BLaER1 treated with 17β-estradiol and CSF1 and Interleukin-3, amounts not matched to agents 10 nM and 100 nM (cell line): ENCODE data around the gene PARVB.
"Not testable (repeated sequence)": the region's sequence is repeated elsewhere in the genome, so short reads cannot be mapped to it uniquely, and the experiment has no call there.

Experiments used
- H3K27ac ChIP-seq, 11 experiments: shearing (Covaris generic); formaldehyde crosslinking; 2 replicates each; pipeline ENCODE4 v1.8.1; 2022
- H3K27me3 ChIP-seq, 11 experiments: shearing (Covaris generic); formaldehyde crosslinking; 2 replicates each; pipeline ENCODE4 v1.8.1; 2022
- H3K36me3 ChIP-seq, 11 experiments: shearing (Covaris generic); formaldehyde crosslinking; 2 replicates each; pipeline ENCODE4 v1.8.1; 2022
- H3K4me1 ChIP-seq, 10 experiments: shearing (Covaris generic); formaldehyde crosslinking; 2 replicates each; pipeline ENCODE4 v1.8.1; 2022
- H3K4me2 ChIP-seq, 11 experiments: shearing (Covaris generic); formaldehyde crosslinking; 2 replicates each; pipeline ENCODE4 v1.8.1; 2022
- H3K4me3 ChIP-seq, 10 experiments: shearing (Covaris generic); formaldehyde crosslinking; 2 replicates each; pipeline ENCODE4 v1.8.1; 2022
- H3K9ac ChIP-seq, 11 experiments: shearing (Covaris generic); formaldehyde crosslinking; 2 replicates each; pipeline ENCODE4 v1.8.1; 2022
- H3K9me3 ChIP-seq, 11 experiments: shearing (Covaris generic); formaldehyde crosslinking; replicated peaks in 1 of 11; 2 replicates each; pipeline ENCODE4 v1.8.1; 2022
- H4K20me1 ChIP-seq, 11 experiments: shearing (Covaris generic); formaldehyde crosslinking; 2 replicates each; pipeline ENCODE4 v1.8.1; 2022
- Cebpa-rat ChIP-seq, 11 experiments: shearing (Covaris generic); IDR thresholded peaks; 2 replicates each; pipeline ENCODE4 v1.8.1; 2022

PARVB gene

DNA sequence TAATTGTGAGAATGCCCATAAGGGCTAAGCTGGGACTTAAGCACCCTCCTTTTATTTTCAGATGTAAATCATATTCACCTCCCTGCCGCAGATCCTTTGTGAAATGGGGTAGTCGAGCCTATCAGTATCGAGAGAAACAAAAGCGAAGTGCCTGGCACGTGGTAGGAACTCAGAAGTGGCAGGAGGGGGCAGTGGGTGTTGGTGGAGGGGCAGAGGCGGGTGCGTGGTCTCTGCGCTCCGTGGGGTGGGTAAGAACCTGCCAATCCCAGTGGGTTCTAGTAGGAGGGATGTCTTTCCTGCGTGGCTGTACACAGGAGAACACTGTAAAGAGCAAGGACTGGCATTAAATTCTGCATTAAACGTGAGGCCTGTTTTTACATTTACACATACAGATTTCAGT, 21.8 kb upstream of the PARVB start:
- H3K27ac ChIP-seq = no peak overlapping the region
- H3K27me3 ChIP-seq = no peaks in the 10 kb centered on the region
- peaks cover 7 to 18% (median 14%) of the 10 kb centered on the region in 11 experiments; a peak in 21 of 22 replicates for H3K9me3 ChIP-seq
- no peak overlapping the region for H3K4me2 ChIP-seq
- H3K4me3 ChIP-seq = no peak overlapping the region
- no peak for TF ChIP-seq Cebpa-rat (IDR thresholded peaks at IDR 0.05)
- no peak overlapping the region for H3K9ac ChIP-seq
- peaks cover 15 to 32% (median 25%) of the 10 kb centered on the region in 11 experiments for H3K36me3 ChIP-seq
- peaks cover 0 to 13% (median 9%) of the 10 kb centered on the region in 10 experiments; a peak in 13 of 20 replicates for H3K4me1 ChIP-seq
- peaks cover 0 to 3% (median 0%) of the 10 kb centered on the region in 11 experiments; a peak in 1 of 22 replicates for H4K20me1 ChIP-seq

DNA sequence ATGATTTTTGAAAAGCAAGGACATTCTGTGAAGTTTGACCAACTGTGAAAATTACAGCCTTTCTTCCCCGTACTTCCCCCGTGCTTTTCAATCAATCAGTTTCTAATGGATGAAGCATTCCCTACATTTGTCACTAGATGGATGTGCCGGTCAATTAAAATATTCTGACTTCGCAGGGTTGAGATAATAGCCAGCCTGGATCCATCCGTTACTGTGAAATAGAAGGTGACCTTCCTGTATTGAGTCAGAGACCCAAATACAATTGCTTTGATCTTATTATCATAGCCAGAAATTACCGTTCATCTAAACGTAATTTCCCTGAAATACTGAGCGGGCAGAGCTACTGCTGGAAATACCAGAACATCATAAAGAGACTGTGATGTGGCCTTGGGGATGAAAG, 21.1 kb upstream of the PARVB start:
- Histone ChIP-seq H4K20me1 (peaks cover 0 to 3% (median 0%) of the 10 kb centered on the region in 11 experiments; a peak in 1 of 22 replicates), H3K4me2 (no peak overlapping the region), H3K27ac (no peak overlapping the region), H3K9me3 (peaks cover 7 to 18% (median 14%) of the 10 kb centered on the region in 11 experiments; a peak in 21 of 22 replicates), H3K4me1 (peaks cover 0 to 13% (median 9%) of the 10 kb centered on the region in 10 experiments; a peak in 13 of 20 replicates), H3K27me3 (no peaks in the 10 kb centered on the region), H3K4me3 (no peak overlapping the region), H3K36me3 (peaks cover 11 to 26% (median 19%) of the 10 kb centered on the region in 11 experiments), H3K9ac (no peak overlapping the region)
- no peak for TF ChIP-seq Cebpa-rat (IDR thresholded peaks at IDR 0.05)

GRCh38 chr22:44003405-44004103, 20.5 kb upstream of the PARVB start:
- Histone ChIP-seq H3K4me1 (peaks cover 0 to 13% (median 9%) of the 10 kb centered on the region in 10 experiments; a peak in 13 of 20 replicates), H3K9ac (no peak overlapping the region), H3K27ac (no peak overlapping the region), H3K27me3 (no peaks in the 10 kb centered on the region), H3K4me3 (no peak overlapping the region), H3K36me3 (peaks cover 6 to 20% (median 13%) of the 10 kb centered on the region in 11 experiments), H3K9me3 (peaks cover 7 to 18% (median 14%) of the 10 kb centered on the region in 11 experiments; a peak in 21 of 22 replicates), H3K4me2 (no peak overlapping the region), H4K20me1 (peaks cover 0 to 3% (median 0%) of the 10 kb centered on the region in 11 experiments; a peak in 1 of 22 replicates)
- TF ChIP-seq Cebpa-rat (IDR thresholded peaks at IDR 0.05) = no peak

DNA sequence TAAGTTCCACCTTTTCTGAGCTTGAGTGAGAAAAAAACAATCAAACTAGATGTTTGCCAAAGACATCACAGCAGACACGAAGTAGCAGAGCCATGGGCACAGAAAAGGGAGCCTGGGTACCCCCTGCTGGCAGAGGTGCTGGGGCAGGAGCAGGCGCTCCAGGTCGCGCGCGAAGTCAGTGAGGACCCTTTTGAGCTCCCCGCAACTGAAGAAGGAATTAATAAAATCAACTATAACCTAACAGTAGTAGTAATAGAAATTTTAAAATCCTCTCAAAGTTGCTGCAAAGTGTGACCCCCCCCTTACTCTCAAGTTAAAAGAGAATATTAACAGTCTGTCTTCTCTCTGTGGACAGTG, 20.0 kb upstream of the PARVB start:
- Histone ChIP-seq H3K4me2 (no peak overlapping the region), H3K27ac (no peak overlapping the region), H3K27me3 (no peaks in the 10 kb centered on the region), H3K9me3 (peaks cover 7 to 18% (median 14%) of the 10 kb centered on the region in 11 experiments; a peak in 21 of 22 replicates), H3K4me1 (peaks cover 0 to 11% (median 8%) of the 10 kb centered on the region in 10 experiments; a peak in 13 of 20 replicates), H3K9ac (no peak overlapping the region), H4K20me1 (peaks cover 0 to 3% (median 0%) of the 10 kb centered on the region in 11 experiments; a peak in 1 of 22 replicates), H3K36me3 (peaks cover under 1 to 15% (median 8%) of the 10 kb centered on the region in 11 experiments; a peak in 19 of 22 replicates), H3K4me3 (no peak overlapping the region)
- no peak for TF ChIP-seq Cebpa-rat (IDR thresholded peaks at IDR 0.05)

DNA sequence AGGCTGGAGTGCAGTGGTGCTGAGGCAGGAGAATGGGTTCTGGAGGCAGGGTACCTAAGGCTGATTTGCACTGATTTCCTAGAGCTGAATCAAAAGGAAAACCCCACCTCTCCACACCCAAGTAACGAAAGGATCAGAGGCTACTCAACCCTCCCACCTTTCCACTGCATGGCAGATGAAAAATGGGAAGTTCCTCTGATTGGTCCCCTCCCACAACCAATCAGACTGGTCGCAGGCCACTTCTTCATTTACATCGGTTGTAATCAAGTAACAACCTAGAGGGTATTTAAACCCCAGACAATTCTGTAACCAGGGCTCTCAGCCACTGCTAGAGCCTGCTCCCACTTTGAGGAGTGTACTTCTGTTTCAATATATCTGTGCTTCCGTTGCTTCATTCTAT, 18.6 kb upstream of the PARVB start:
- peaks cover 0 to 3% (median 0%) of the 10 kb centered on the region in 11 experiments; a peak in 1 of 22 replicates for H4K20me1 ChIP-seq
- peaks cover 0 to 9% (median 0%) of the 10 kb centered on the region in 11 experiments; a peak in 5 of 22 replicates for H3K36me3 ChIP-seq
- no peak overlapping the region for H3K4me2 ChIP-seq
- TF ChIP-seq Cebpa-rat (IDR thresholded peaks at IDR 0.05) = no peak
- H3K4me3 ChIP-seq = no peak overlapping the region
- no peak overlapping the region for H3K27ac ChIP-seq
- no peaks in the 10 kb centered on the region for H3K27me3 ChIP-seq
- peaks cover 0 to 7% (median 0%) of the 10 kb centered on the region in 10 experiments; a peak in 1 of 20 replicates for H3K4me1 ChIP-seq
- no peak overlapping the region for H3K9ac ChIP-seq
- H3K9me3 ChIP-seq = peaks cover 7 to 18% (median 14%) of the 10 kb centered on the region in 11 experiments; a peak in 21 of 22 replicates

DNA sequence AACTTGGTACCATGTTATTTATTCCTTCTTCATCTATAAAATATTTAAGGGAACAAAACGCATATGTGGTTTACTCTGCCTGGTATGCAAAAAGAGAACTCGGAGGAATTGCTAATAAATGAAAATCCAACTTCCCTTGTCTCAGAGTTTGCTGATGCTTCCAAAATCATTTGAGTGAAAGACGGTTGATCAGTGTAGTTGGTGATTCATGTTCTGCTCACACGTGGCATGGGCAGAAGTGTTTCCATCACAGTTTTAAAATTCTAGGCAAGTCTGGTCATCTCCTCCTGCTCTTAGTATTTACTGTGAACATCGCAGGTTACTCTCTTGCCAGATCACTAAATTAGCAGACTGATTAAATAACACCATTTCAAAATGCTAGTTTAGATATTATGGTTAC, 11.9 kb upstream of the PARVB start:
- Histone ChIP-seq H3K27me3 (no peaks in the 10 kb centered on the region), H3K9ac (peak overlapping the region in 1 of 11 experiments; percentile 23; a peak in 2 of 22 replicates), H3K9me3 (no peaks in the 10 kb centered on the region), H3K27ac (peak overlapping the region in 3 of 11 experiments; percentile 28 to 59 (median 48); a peak in 5 of 22 replicates), H3K4me1 (peaks cover 0 to 43% (median 5%) of the 10 kb centered on the region in 10 experiments; a peak in 8 of 20 replicates), H3K36me3 (no peaks in the 10 kb centered on the region), H3K4me2 (peak overlapping the region in 3 of 11 experiments; percentile 66 to 81 (median 71); a peak in 6 of 22 replicates), H4K20me1 (no peaks in the 10 kb centered on the region), H3K4me3 (no peak overlapping the region)
- no peak for TF ChIP-seq Cebpa-rat (IDR thresholded peaks at IDR 0.05)

- H3K4me1 ChIP-seq = peaks cover 0 to 48% (median 5%) of the 10 kb centered on the region in 10 experiments; a peak in 8 of 20 replicates
- H3K4me2 ChIP-seq = peak overlapping the region in 3 of 11 experiments; percentile 66 to 81 (median 71); a peak in 6 of 22 replicates
- no peaks in the 10 kb centered on the region for H3K9me3 ChIP-seq
- H3K27me3 ChIP-seq = no peaks in the 10 kb centered on the region
- H4K20me1 ChIP-seq = no peaks in the 10 kb centered on the region
- H3K36me3 ChIP-seq = no peaks in the 10 kb centered on the region
- peak overlapping the region in 2 of 11 experiments; percentile 23 to 24; a peak in 3 of 22 replicates for H3K9ac ChIP-seq
- H3K27ac ChIP-seq = peak overlapping the region in 3 of 11 experiments; percentile 28 to 59 (median 48); a peak in 5 of 22 replicates
- no peak for TF ChIP-seq Cebpa-rat (IDR thresholded peaks at IDR 0.05)
- no peak overlapping the region for H3K4me3 ChIP-seq
Measured at GRCh38 chr22:44012591-44012990, 11.5 kb upstream of the PARVB start.

- Histone ChIP-seq H3K9me3 (no peaks in the 10 kb centered on the region), H3K4me3 (no peak overlapping the region), H4K20me1 (no peaks in the 10 kb centered on the region), H3K27me3 (no peaks in the 10 kb centered on the region), H3K4me1 (peaks cover 0 to 48% (median 5%) of the 10 kb centered on the region in 10 experiments; a peak in 8 of 20 replicates), H3K27ac (no peak overlapping the region), H3K4me2 (peak overlapping the region in 2 of 11 experiments; percentile 71 to 81; a peak in 2 of 22 replicates), H3K9ac (no peak overlapping the region), H3K36me3 (no peaks in the 10 kb centered on the region)
- no peak for TF ChIP-seq Cebpa-rat (IDR thresholded peaks at IDR 0.05)
Measured at GRCh38 chr22:44014241-44014640, 9.9 kb upstream of the PARVB start.

DNA sequence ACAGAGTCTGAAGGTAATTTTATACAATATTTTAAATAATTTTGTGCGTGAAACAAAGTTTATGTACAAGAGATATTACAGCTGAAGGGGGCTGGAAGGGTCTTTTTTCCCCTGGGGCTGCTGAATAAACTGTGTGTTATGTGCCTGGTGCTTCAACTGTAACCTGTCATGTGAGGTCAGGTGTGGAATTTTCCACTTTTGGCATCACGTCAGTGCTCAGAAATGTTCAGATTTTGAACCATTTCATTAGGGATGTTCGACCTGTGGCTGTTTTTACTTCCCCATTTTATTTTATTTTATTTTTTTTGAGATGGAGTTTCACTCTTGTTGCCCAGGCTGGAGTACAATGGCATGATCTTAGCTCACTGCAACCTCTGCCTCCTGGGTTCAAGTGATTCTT, 7.5 kb upstream of the PARVB start:
- H3K36me3 ChIP-seq, H3K9me3 ChIP-seq, H3K27me3 ChIP-seq, H3K4me3 ChIP-seq, H3K27ac ChIP-seq, H4K20me1 ChIP-seq, H3K9ac ChIP-seq: not testable (repeated sequence)
- Histone ChIP-seq H3K4me1 (peaks cover 0 to 40% (median 0%) of the 10 kb centered on the region in 10 experiments; a peak in 7 of 20 replicates), H3K4me2 (peak overlapping the region in 1 of 11 experiments; percentile 23; a peak in 1 of 22 replicates)
